ENCODE data around the gene BTBD2. TPM values are rescaled to one million over a fixed set of nuclear protein-coding genes. Genes with fewer than 3 reads are reported as not detected.
"Not testable (repeated sequence)": the region's sequence is repeated elsewhere in the genome, so short reads cannot be mapped to it uniquely, and the experiment has no call there.

Gene BTBD2
- total and polyA plus RNA-seq, 2 of the 8 experiments (the other 6 are each of a cell fraction or from before 2014, with no cell fraction given) = 91.7 to 92.3 TPM

DNA sequence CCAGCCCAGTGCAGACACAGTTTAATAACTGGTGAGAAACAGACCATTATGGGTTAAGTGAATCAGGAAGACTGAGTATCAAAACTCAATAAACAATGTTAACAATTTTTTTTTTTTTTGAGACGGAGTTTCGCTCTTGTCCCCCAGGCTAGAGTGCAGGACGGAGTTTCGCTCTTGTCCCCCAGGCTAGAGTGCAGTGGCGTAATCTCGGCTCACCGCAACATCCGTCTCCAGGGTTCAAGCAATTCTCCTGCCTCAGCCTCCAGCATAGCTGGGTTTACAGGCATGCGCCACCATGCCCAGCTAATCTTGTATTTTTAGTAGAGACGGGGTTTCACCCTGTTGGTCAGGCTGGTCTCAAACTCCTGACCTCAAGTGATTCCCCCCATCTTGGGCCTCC, 27.1 kb downstream of the BTBD2 start:
- DNase-seq (ENCODE audit: low read depth in 1 of 2, low spot score in 2 of 2); H3K79me1 ChIP-seq (ENCODE audit: low read depth, low read length); H3K14ac ChIP-seq (ENCODE audit: insufficient read length); H2AK5ac ChIP-seq (ENCODE audit: low read depth, low read length); H3K18ac ChIP-seq (ENCODE audit: extremely low read depth, low read length); H3K56ac ChIP-seq (replicated peaks; ENCODE audit: insufficient read length, low read depth, low read length); H4K8ac ChIP-seq (ENCODE audit: extremely low read depth, insufficient read depth, low read length); H4K5ac ChIP-seq (ENCODE audit: insufficient read length, low read depth, low read length); H3K23me2 ChIP-seq (ENCODE audit: low read depth, low read length); H3K4me2 ChIP-seq (ENCODE audit: insufficient read depth in 1 of 2, low read depth in 2 of 2, low read length in 2 of 2); H2BK20ac ChIP-seq (ENCODE audit: low read length); H3K4ac ChIP-seq (replicated peaks; ENCODE audit: insufficient read length, low read depth, low read length); H3K9me3 ChIP-seq (ENCODE audit: insufficient read depth in 2 of 2, low read depth in 1 of 2, low read length in 1 of 2); H2BK5ac ChIP-seq (ENCODE audit: low read depth, low read length); H3K4me1 ChIP-seq (replicated peaks in 1 of 4; ENCODE audit: control insufficient read depth in 3 of 4, insufficient read depth in 4 of 4, low read length in 3 of 4); H3K9ac ChIP-seq (replicated peaks in 1 of 4; ENCODE audit: extremely low read depth in 1 of 4, low read depth in 3 of 4, low read length in 3 of 4); H3K27ac ChIP-seq (ENCODE audit: low read depth, low read length); H2BK12ac ChIP-seq (ENCODE audit: low read depth, low read length); H4K91ac ChIP-seq (replicated peaks; ENCODE audit: insufficient read length, low read length); FAIRE-seq; H2BK120ac ChIP-seq (replicated peaks; ENCODE audit: low read depth, low read length); H3K27me3 ChIP-seq (replicated peaks in 1 of 4; ENCODE audit: control insufficient read depth in 3 of 4, extremely low read depth in 1 of 4, insufficient read depth in 3 of 4, low read length in 3 of 4); H3K23ac ChIP-seq (ENCODE audit: insufficient read length); H3K4me3 ChIP-seq (ENCODE audit: extremely low read depth in 1 of 4, insufficient read depth in 2 of 4, low read depth in 3 of 4, low read length in 4 of 4); H2BK15ac ChIP-seq (ENCODE audit: low read length); H3K79me2 ChIP-seq (ENCODE audit: control insufficient read depth in 1 of 2, insufficient read depth in 2 of 2, low read length in 2 of 2); H2AFZ ChIP-seq (ENCODE audit: low read length): not testable (repeated sequence)
- ChIA-PET CTCF (ENCODE audit: partially characterized antibody) (interaction anchor here (0.6 to 1.3 kb wide), 3 partner anchors 58 to 1358 kb away, joined by 3 to 4 read pairs (median 3); no protein-coding TSS in a partner anchor), POLR2A (ENCODE audit: partially characterized antibody) (interaction anchor here (0.7 to 1.5 kb wide), 3 partner anchors 11 to 246 kb away, joined by 3 to 4 read pairs (median 3); no protein-coding TSS in a partner anchor)
- 94% methylated on average over 10 of the region's 10 CpGs; no CpG with 5 or more reads in 1 of the 2 experiments for WGBS, 2 experiments (ENCODE audit: extremely low coverage in 1 of 2, insufficient coverage in 1 of 2, insufficient read length in 1 of 2, insufficient replicate concordance in 2 of 2, low coverage in 1 of 2, low lambda C conversion rate in 2 of 2, missing lambda C conversion rate in 1 of 2)
- H3K36me3 ChIP-seq (ENCODE audit: control insufficient read depth in 2 of 4, insufficient read depth in 4 of 4, low read length in 3 of 4) = peaks cover 16 to 46% (median 35%) of the 10 kb centered on the region in 4 experiments
- peaks cover 5 to 26% of the 10 kb centered on the region in 2 experiments for H4K20me1 ChIP-seq (replicated peaks in 1 of 2; ENCODE audit: control insufficient read depth in 1 of 2, insufficient read depth in 2 of 2, low read length in 2 of 2)
